WERI-Rb-1 (cell line): ENCODE data around the gene DHRSX.
"Not testable (repeated sequence)": the region's sequence is repeated elsewhere in the genome, so short reads cannot be mapped to it uniquely, and the experiment has no call there.

Source experiments
- DNase-seq: peaks from one replicate; pipeline ENCODE4 v3.0.0-alpha.2; 2020
- H3K27ac ChIP-seq: fragments of 250-450 bp; sonication (Bioruptor Pico); 2 replicates; pipeline ENCODE4 v1.5.1; 2020; ENCODE audit warnings: mild to moderate bottlenecking, moderate library complexity
- H3K27me3 ChIP-seq: fragments of 250-450 bp; sonication (Bioruptor Pico); 2 replicates; pipeline ENCODE4 v1.5.1; 2021; ENCODE audit warnings: mild to moderate bottlenecking, low read depth, moderate library complexity; ENCODE audit not compliant: insufficient read depth, severe bottlenecking
- H3K36me3 ChIP-seq: fragments of 250-450 bp; sonication (Bioruptor Pico); 2 replicates; pipeline ENCODE4 v1.5.1; 2020; ENCODE audit warnings: mild to moderate bottlenecking, moderate library complexity
- H3K4me3 ChIP-seq: 2 replicates; pipeline ENCODE4 v1.5.1; 2011; ENCODE audit warnings: low read depth, mild to moderate bottlenecking, control low read depth, low read length
- H3K9me3 ChIP-seq: fragments of 250-450 bp; sonication (Bioruptor Pico); 2 replicates; pipeline ENCODE4 v1.5.1; 2021; ENCODE audit warnings: mild to moderate bottlenecking, moderate library complexity; ENCODE audit not compliant: severe bottlenecking
- TF ChIP-seq, protein P1 (sequence below): IDR thresholded peaks from 2 replicates; pipeline ENCODE4 v1.5.1; 2011; ENCODE audit warnings: low read depth, mild to moderate bottlenecking, control low read depth, inconsistent platforms, low read length

DHRSX gene

DNA sequence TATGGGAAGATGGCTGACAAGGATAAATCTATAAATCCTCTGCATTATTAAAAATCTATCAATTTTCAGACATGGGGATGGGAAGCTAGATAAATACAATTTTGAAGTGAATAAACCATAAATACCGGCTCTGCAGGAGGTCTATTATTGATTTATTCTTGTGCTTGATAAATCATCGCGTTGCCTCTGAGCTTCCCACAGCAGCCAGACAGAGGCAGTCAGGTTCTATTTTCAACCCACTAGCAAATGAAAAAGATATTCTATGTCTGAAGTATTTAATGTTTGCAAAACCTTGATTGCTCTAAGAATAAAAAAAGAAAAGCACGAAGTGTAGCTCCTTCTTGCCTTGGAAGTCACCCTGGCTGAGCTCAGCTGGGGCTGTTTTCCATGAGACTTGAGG is 216.2 kb downstream of the DHRSX start:
- TF ChIP-seq, protein P1, sequence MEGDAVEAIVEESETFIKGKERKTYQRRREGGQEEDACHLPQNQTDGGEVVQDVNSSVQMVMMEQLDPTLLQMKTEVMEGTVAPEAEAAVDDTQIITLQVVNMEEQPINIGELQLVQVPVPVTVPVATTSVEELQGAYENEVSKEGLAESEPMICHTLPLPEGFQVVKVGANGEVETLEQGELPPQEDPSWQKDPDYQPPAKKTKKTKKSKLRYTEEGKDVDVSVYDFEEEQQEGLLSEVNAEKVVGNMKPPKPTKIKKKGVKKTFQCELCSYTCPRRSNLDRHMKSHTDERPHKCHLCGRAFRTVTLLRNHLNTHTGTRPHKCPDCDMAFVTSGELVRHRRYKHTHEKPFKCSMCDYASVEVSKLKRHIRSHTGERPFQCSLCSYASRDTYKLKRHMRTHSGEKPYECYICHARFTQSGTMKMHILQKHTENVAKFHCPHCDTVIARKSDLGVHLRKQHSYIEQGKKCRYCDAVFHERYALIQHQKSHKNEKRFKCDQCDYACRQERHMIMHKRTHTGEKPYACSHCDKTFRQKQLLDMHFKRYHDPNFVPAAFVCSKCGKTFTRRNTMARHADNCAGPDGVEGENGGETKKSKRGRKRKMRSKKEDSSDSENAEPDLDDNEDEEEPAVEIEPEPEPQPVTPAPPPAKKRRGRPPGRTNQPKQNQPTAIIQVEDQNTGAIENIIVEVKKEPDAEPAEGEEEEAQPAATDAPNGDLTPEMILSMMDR = no peak
- no peak for DNase-seq
- peaks cover 8% of the 10 kb centered on the region for H3K36me3 ChIP-seq

DNA sequence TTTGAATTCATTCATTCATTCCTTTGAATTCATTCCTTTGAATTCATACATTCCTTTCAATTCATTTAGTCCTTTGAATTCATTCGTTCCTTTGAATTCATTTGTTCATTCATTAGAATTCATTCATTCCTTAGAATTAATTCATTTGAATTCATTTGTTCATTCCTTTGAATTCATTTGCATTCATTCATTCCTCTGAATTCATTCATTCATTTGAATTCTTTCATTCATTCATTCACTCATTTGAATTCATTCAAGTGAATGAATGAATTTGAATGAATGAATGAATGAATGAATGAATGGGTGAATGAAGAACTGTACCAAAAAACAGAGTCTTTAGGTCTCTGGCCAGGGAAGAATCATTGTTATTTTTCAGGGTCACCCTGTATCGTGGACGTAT is 216.6 kb downstream of the DHRSX start:
- no peaks in the 10 kb centered on the region for H3K27me3 ChIP-seq
- H3K9me3 ChIP-seq = peaks cover 4% of the 10 kb centered on the region
- H3K27ac ChIP-seq = no peak overlapping the region
- no peak for DNase-seq
- TF ChIP-seq, protein P1 = no peak
- H3K36me3 ChIP-seq = peaks cover 4% of the 10 kb centered on the region
- no peak overlapping the region for H3K4me3 ChIP-seq

More for the DNA sequence above, 216.2 kb downstream of the DHRSX start:
- Histone ChIP-seq H3K4me3 (no peak overlapping the region), H3K27ac (no peak overlapping the region), H3K9me3 (peaks cover 4% of the 10 kb centered on the region), H3K27me3 (no peaks in the 10 kb centered on the region)

DNA sequence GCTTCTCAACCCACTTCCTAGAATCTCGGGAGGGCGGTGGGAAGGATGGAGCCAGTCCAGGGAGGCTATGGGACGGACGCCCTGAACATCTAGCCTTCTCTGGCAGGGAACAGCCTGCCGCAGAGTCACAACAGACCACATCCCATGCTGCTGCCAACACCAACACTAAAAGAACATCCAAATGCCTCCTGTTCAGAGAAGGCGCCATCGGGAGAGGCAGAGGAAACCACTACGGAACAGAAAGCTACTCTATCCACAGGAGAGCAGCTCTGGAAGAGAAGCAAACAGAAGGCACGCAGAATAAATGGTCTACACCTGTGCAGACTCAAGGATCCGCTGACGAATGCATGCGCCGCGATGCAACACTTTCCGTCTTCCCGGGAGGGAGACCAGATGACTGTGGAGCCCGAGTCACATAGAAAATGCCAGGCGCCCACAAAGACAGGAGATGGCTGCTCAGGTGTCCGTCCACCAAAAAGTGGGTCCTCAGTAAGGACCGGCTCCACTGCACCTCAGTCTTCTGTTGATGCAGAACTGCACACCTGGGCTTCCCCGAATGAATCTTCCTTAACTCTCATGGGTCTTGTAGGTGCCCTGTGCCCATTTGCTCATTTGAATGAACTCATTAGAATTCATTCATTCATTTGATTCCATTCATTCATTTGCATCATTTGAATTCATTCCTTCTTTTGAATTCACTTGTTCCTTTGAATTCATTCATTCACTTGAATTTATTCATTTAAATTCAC is 217.5 kb downstream of the DHRSX start:
- TF ChIP-seq, protein P1 = no peak
- Histone ChIP-seq H3K27me3 (no peaks in the 10 kb centered on the region), H3K4me3 (no peak overlapping the region), H3K27ac (no peak overlapping the region), H3K36me3 (peaks cover 4% of the 10 kb centered on the region), H3K9me3 (peaks cover 4% of the 10 kb centered on the region)
- DNase-seq = no peak

DNA sequence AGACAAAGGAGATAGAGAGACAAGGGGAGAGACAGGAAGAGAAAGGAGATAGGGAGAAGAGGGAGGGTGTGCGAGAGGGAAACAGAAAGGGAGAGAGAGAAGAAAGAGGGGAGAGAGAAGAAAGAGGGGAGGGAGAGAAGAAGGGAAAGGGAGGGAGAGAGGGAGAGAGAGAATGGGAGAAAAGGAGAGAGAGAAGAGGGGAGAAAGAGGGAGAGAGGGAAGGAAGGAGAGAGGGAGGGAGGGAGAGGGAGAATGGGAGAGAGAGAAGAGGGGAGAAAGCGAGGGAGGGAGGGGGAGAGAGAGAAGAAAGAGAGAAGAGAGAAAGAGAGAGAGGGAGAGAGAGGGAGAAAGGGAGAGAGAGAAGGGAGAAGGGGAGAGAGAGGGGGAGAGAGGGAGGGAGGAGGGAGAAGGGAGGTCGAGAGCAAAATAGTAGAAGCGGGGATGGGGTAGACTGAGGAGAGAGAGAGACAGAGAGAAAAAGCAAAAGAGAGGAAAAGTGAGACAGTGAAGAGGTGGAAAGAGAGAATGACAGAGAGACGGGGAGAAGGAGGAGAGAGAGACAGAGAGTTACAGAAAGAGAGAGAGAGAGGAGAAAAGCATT is 218.2 kb downstream of the DHRSX start:
- H3K4me3 ChIP-seq = no peak overlapping the region
- TF ChIP-seq, protein P1 = no peak
- peaks cover 4% of the 10 kb centered on the region for H3K36me3 ChIP-seq
- no peak overlapping the region for H3K27ac ChIP-seq
- no peaks in the 10 kb centered on the region for H3K27me3 ChIP-seq
- H3K9me3 ChIP-seq = peaks cover 4% of the 10 kb centered on the region
- no peak for DNase-seq

DNA sequence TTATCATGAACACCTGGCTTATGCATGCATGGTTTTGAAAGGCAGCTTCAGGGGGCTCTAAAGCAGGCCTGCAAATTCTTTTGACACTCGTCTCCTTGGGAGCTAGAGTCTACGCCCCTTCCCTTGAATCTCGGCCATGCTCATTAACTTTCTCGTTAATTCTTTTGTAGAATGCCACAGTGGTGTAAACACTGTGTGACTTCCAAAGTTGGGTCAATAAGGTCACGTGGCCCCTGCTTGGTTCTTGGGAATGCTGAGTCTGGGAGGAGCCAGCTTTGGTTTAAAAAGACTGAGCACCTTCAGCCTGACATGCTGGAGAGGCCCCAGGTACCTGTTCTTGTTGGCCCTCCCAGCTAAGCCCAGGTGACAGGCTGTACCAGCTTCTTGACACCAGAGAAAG is 228.4 kb downstream of the DHRSX start:
- peak; percentile 10 for DNase-seq
- no peaks in the 10 kb centered on the region for H3K27me3 ChIP-seq
- no peaks in the 10 kb centered on the region for H3K9me3 ChIP-seq
- no peaks in the 10 kb centered on the region for H3K36me3 ChIP-seq
- no peak overlapping the region for H3K4me3 ChIP-seq
- H3K27ac ChIP-seq = no peak overlapping the region
- TF ChIP-seq, protein P1 = no peak

DNA sequence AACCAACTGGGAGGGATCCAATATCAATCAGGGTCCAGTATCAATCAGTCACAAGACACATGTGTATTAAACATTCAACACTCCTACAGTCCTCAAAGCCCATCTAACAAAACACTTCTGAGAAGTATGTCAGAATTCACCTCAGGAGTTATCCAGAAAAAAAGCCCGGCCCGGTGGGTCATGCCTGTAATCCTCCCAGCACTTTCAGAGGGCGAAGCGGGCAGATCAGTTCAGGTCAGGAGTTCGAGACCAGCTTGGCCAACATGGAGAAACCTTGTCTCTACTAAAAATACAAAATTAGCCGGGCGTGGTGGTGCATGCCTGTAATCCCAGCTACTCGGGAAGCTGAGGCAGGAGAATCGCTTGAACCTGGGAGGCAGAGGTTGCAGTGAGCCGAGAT is 229.2 kb downstream of the DHRSX start:
- DNase-seq, H3K4me3 ChIP-seq, H3K27me3 ChIP-seq, H3K9me3 ChIP-seq, H3K36me3 ChIP-seq, H3K27ac ChIP-seq: not testable (repeated sequence)

DNA sequence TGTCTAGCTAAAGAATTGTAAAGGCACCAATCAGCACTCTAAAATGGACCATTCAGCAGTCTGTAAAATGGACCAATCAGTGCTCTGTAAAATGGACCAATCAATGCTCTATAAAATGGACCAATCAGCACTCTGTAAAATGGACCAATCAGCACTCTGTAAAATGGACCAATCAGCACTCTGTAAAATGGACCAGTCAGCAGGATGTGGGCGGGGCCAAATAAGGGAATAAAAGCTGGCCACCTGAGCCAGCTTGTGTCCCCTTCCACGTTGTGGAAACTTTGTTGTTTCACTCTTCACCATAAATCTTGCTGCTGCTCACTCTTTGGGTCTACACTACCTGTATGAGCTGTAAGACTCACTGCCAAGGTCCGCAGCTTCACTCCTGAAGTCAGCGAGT is 230.0 kb downstream of the DHRSX start:
- H3K4me3 ChIP-seq, H3K36me3 ChIP-seq, H3K27me3 ChIP-seq, DNase-seq, H3K27ac ChIP-seq, H3K9me3 ChIP-seq: not testable (repeated sequence)
